NCI-H1417 treated with DMSO at 0.1 percent for 48 hours (cell line): ENCODE measurements around the gene RBBP4.

Experiments
- DNase-seq: peaks from one replicate; lab custom pipeline; 2025; lab: John Stamatoyannopoulos, UW

The RBBP4 gene

GRCh38 chr1:32719681-32720275 lies 68.8 kb downstream of the RBBP4 start:
- DNase-seq = no peak

GRCh38 chr1:32724678-32725614 lies 73.9 kb downstream of the RBBP4 start:
- DNase-seq = no peak

- no peak for DNase-seq
These were observed 74.6 kb downstream of the RBBP4 start for GRCh38 chr1:32725615-32725982.

- no peak for DNase-seq
These were observed 76.9 kb downstream of the RBBP4 start for GRCh38 chr1:32727876-32728275.

GRCh38 chr1:32728413-32729077 lies 77.5 kb downstream of the RBBP4 start:
- no peak for DNase-seq

GRCh38 chr1:32729254-32730046 lies 78.4 kb downstream of the RBBP4 start:
- DNase-seq = no peak

- no peak for DNase-seq
These were observed 82.7 kb downstream of the RBBP4 start for GRCh38 chr1:32733582-32734321.
